ENCODE results near the gene PPP1R1C.

DNA sequence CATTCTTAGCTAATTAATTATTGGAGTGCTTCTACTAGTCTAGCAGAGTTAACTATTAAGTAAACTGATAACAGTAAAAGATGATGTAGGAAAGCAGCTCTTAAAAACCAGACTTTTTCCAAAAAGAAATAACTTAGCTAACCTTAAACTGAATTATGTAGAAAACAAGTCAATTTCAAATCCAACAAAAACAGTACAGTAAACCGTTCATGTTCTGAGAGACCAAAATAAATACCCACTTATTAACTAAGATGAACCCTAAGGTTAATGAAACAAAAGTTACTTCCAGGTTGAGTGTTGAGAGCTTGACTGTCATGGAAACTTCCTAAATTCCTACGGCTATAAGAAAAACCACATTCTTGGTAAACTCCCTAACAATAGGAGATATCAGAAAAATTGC, 181.2 kb downstream of the PPP1R1C start:
- TF ChIP-seq POLR2AphosphoS5 (IDR thresholded peaks at IDR 0.05): no peak
- TF ChIP-seq CTCF (IDR thresholded peaks at IDR 0.05): no peak

All from gastroesophageal sphincter (tissue), 3 donors.